MG63 (cell line): ENCODE measurements around the gene SNX2. TPM values are rescaled to one million over a fixed set of nuclear protein-coding genes. Genes with fewer than 3 reads are reported as not detected.

Experiments
- DNase-seq: peaks from one replicate; pipeline ENCODE4 v3.0.0-alpha.2; 2020
- H3K27me3 ChIP-seq: fragments of 250-450 bp; sonication (Bioruptor Pico); 2 replicates; pipeline ENCODE4 v1.5.1; 2020; ENCODE audit warnings: mild to moderate bottlenecking, moderate library complexity
- H3K36me3 ChIP-seq: fragments of 250-450 bp; sonication (Bioruptor Pico); 2 replicates; pipeline ENCODE4 v1.5.1; 2020; ENCODE audit warnings: mild to moderate bottlenecking, moderate library complexity
- H3K4me3 ChIP-seq: fragments of 250-450 bp; sonication (Bioruptor Pico); 2 replicates; pipeline ENCODE4 v1.5.1; 2020; ENCODE audit warnings: mild to moderate bottlenecking, moderate library complexity
- H3K9me3 ChIP-seq: fragments of 250-450 bp; sonication (Bioruptor Pico); 2 replicates; pipeline ENCODE4 v1.5.1; 2020; ENCODE audit warnings: mild to moderate bottlenecking, moderate library complexity
- total RNA-seq: library from RNA; depleted of rRNA; stranded (reverse); fragments of >200 nt; shearing (Covaris generic); gene quantifications from 2 replicates; pipeline ENCODE4 v1.2.3, GENCODE V29; 2014; ENCODE audit warnings: low replicate concordance; rRNA removed

Gene SNX2, protein sequence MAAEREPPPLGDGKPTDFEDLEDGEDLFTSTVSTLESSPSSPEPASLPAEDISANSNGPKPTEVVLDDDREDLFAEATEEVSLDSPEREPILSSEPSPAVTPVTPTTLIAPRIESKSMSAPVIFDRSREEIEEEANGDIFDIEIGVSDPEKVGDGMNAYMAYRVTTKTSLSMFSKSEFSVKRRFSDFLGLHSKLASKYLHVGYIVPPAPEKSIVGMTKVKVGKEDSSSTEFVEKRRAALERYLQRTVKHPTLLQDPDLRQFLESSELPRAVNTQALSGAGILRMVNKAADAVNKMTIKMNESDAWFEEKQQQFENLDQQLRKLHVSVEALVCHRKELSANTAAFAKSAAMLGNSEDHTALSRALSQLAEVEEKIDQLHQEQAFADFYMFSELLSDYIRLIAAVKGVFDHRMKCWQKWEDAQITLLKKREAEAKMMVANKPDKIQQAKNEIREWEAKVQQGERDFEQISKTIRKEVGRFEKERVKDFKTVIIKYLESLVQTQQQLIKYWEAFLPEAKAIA
- total RNA-seq, result 61.7 and 105 TPM in 2 replicates

DNA sequence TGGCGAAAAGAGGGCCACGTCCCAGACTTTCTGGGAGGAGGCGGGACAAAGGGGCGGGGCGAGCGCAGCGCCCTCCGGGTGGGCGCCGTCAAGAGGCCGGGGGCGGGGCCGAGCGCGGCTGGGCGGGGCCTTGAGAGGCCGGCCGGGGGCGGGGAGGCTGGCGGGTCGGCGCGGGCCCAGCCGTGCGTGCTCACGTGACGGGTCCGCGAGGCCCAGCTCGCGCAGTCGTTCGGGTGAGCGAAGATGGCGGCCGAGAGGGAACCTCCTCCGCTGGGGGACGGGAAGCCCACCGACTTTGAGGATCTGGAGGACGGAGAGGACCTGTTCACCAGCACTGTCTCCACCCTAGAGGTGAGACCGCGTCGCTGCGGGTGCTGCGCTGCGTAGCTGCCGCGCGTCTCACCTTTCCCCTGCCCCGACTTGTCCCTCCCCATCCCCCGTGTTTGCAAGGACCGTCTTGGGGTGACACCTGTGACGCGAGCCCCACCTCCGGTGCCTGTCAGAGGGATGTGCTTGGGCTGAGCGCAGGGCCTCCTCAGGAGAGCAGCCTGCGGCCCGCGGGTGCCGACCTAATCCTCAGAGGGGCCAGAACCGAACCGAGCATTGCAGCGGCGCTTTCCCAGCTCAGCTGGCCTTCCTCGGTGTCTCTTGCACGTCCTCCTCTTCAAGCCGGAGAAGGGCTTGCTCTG lies at the start of gene SNX2:
TSS of gene SNX2 (plus strand) at position 220 of the 689 bp plus-strand sequence. CDS start at position 244, 24 bp downstream.
- DNase-seq, result peak; percentile 93
- Histone ChIP-seq H3K9me3 (no peaks in the 10 kb centered on the region), H3K4me3 (peak within 1 kb of the TSS; percentile 93), H3K36me3 (no peaks in the 10 kb centered on the region; the same call in 1 of the 2 replicates), H3K27me3 (no peaks in the 10 kb centered on the region)

- H3K36me3 ChIP-seq, result no peaks in the 10 kb centered on the region
- peak overlapping the region; percentile 17 for H3K4me3 ChIP-seq
- no peaks in the 10 kb centered on the region; the same call in 1 of the 2 replicates for H3K9me3 ChIP-seq
- 0 out of 2 replicates have a peak, but pooled peaks cover 2% of the 10 kb centered on the region for H3K27me3 ChIP-seq
- no peak for DNase-seq
Measured at GRCh38 chr5:122727112-122727541, 47.8 kb upstream of the SNX2 start.

- Histone ChIP-seq H3K4me3 (no peak overlapping the region), H3K36me3 (no peaks in the 10 kb centered on the region), H3K9me3 (no peaks in the 10 kb centered on the region; the same call in none of the 2 replicates), H3K27me3 (0 out of 2 replicates have a peak, but pooled peaks cover 2% of the 10 kb centered on the region)
- DNase-seq, result no peak
Measured at GRCh38 chr5:122730037-122730436, 44.8 kb upstream of the SNX2 start.

GRCh38 chr5:122730456-122730855 lies 44.4 kb upstream of the SNX2 start:
- no peak for DNase-seq
- Histone ChIP-seq H3K4me3 (no peak overlapping the region), H3K36me3 (no peaks in the 10 kb centered on the region), H3K27me3 (0 out of 2 replicates have a peak, but pooled peaks cover 2% of the 10 kb centered on the region), H3K9me3 (no peaks in the 10 kb centered on the region; the same call in none of the 2 replicates)

DNA sequence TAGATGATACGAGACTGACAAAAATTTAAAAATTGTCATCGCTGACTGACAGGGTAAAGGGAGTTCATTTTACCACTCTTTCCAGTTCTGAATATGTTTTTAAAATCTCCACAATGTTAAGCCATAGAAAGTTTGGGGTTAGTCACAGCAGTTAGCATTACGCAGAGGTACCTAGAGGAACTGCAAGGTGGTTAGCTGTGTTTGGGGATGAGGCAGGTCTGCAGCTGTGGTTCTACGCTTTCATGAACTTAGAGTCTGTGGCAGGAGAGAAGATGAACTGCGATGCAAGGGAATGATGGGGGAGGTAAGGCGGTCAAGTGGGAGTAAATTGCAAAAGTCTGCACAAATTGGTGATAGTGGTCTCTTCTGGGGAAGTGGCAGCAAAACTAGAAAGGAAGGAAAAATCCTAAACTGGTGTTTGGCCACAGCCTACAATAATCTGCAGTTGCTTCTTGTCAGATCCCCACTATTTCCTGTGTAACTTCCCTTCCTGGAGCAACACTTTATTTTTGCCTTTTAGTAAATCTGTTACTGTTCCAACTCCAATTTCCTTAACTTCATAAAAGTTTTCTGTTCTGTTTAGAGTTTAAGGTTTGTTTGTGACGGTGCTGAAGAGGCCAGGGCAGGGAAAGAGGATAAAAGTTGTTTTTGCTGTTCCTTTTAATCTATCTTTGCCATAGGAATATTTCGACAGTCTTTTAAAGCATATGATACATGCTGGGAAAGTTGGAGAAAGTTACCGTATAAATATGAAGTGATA lies 38.6 kb upstream of the SNX2 start:
- Histone ChIP-seq H3K36me3 (no peaks in the 10 kb centered on the region), H3K9me3 (no peaks in the 10 kb centered on the region; the same call in 1 of the 2 replicates), H3K4me3 (no peak overlapping the region), H3K27me3 (no peaks in the 10 kb centered on the region; the same call in 1 of the 2 replicates)
- DNase-seq, result no peak

DNA sequence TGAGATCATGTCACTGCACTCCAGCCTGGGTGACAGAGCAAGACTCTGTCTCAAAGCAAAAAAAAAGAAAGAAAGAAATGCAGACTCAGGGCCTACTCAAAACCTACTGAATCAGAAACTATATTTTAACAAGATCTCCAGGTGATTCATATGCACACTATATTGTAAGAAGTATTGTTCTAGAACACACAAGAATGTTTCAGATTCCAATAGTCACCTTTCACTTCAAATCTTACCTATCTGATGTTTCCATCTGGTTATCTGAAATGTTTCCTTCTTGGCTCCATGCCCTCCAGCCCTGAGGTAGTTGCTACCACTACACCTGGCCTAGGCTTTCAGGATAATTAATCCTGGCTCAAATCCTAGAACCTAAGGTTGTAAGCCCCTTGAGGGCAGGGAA lies 36.8 kb upstream of the SNX2 start:
- Histone ChIP-seq H3K4me3 (no peak overlapping the region), H3K27me3 (no peaks in the 10 kb centered on the region; the same call in 1 of the 2 replicates), H3K36me3 (no peaks in the 10 kb centered on the region), H3K9me3 (no peaks in the 10 kb centered on the region; the same call in 1 of the 2 replicates)
- no peak for DNase-seq

- no peaks in the 10 kb centered on the region for H3K9me3 ChIP-seq
- no peaks in the 10 kb centered on the region for H3K36me3 ChIP-seq
- no peak overlapping the region for H3K4me3 ChIP-seq
- no peaks in the 10 kb centered on the region for H3K27me3 ChIP-seq
- DNase-seq, result no peak
Measured at GRCh38 chr5:122741681-122742080, 33.2 kb upstream of the SNX2 start.

- Histone ChIP-seq H3K27me3 (no peaks in the 10 kb centered on the region), H3K36me3 (no peaks in the 10 kb centered on the region), H3K9me3 (no peaks in the 10 kb centered on the region), H3K4me3 (no peak overlapping the region)
- DNase-seq, result no peak
Measured at GRCh38 chr5:122743261-122743660, 31.6 kb upstream of the SNX2 start.

GRCh38 chr5:122745597-122745996 lies 29.3 kb upstream of the SNX2 start:
- no peak for DNase-seq
- no peak overlapping the region for H3K4me3 ChIP-seq
- H3K36me3 ChIP-seq, result no peaks in the 10 kb centered on the region
- no peaks in the 10 kb centered on the region for H3K9me3 ChIP-seq
- no peaks in the 10 kb centered on the region for H3K27me3 ChIP-seq

GRCh38 chr5:122749886-122750285 lies 25.0 kb upstream of the SNX2 start:
- Histone ChIP-seq H3K36me3 (no peaks in the 10 kb centered on the region), H3K4me3 (no peak overlapping the region), H3K9me3 (no peaks in the 10 kb centered on the region), H3K27me3 (no peaks in the 10 kb centered on the region)
- no peak for DNase-seq

DNA sequence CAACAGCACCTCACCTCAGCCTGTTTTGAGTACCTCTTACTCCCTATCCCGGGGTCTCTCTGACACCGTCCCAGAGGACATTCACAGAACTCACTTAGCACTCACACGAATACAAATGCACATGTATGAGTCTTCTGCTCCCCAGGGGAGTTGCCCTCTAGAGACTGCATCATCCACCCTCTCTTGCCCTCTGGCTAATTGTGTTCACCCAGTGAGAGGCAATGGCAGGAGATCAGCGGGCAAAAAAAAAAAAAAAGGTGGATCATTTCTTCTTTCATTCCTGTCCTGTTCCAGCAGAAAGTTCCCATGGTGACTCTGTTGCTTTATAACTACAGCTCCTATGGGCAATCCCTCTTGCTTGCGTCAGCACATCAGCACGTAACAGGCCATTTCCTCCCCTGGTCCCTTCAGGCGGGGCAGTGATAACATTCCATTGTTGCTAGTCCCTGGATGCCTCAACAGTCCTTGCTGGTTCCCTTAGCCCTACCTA lies 23.5 kb upstream of the SNX2 start:
- Histone ChIP-seq H3K4me3 (no peak overlapping the region), H3K27me3 (no peaks in the 10 kb centered on the region), H3K9me3 (no peaks in the 10 kb centered on the region), H3K36me3 (no peaks in the 10 kb centered on the region)
- DNase-seq, result no peak

GRCh38 chr5:122753500-122753899 lies 21.4 kb upstream of the SNX2 start:
- no peak for DNase-seq
- H3K36me3 ChIP-seq, result no peaks in the 10 kb centered on the region

GRCh38 chr5:122755783-122756182 lies 19.1 kb upstream of the SNX2 start:
- no peak for DNase-seq
- H3K27me3 ChIP-seq, result no peaks in the 10 kb centered on the region
- H3K36me3 ChIP-seq, result no peaks in the 10 kb centered on the region
- H3K4me3 ChIP-seq, result no peak overlapping the region
- no peaks in the 10 kb centered on the region for H3K9me3 ChIP-seq

More at GRCh38 chr5:122753500-122753899, 21.4 kb upstream of the SNX2 start:
- H3K4me3 ChIP-seq, result no peak overlapping the region
- H3K27me3 ChIP-seq, result no peaks in the 10 kb centered on the region
- no peaks in the 10 kb centered on the region for H3K9me3 ChIP-seq

- Histone ChIP-seq H3K36me3 (no peaks in the 10 kb centered on the region), H3K27me3 (no peaks in the 10 kb centered on the region), H3K4me3 (no peak overlapping the region), H3K9me3 (no peaks in the 10 kb centered on the region)
- peak; percentile 48 for DNase-seq
Measured at GRCh38 chr5:122756264-122756911, 18.5 kb upstream of the SNX2 start.

GRCh38 chr5:122757285-122757684 lies 17.6 kb upstream of the SNX2 start:
- Histone ChIP-seq H3K9me3 (no peaks in the 10 kb centered on the region), H3K36me3 (no peaks in the 10 kb centered on the region), H3K4me3 (no peak overlapping the region), H3K27me3 (no peaks in the 10 kb centered on the region)
- DNase-seq, result no peak
